OCI-LY1 (cell line): Measurements from ENCODE around the gene SNTG2.

Experiments
- H2AFZ ChIP-seq: fragments of 200-600 bp; sonication (generic), shearing (Covaris generic); 2 replicates; pipeline ENCODE4 v1.6.0; 2014; ENCODE audit warnings: antibody characterized with exemption, mild to moderate bottlenecking, low read length
- H3F3A ChIP-seq: fragments of 200-600 bp; sonication (generic), shearing (Covaris generic); 2 replicates; pipeline ENCODE4 v1.6.0; 2014; ENCODE audit warnings: mild to moderate bottlenecking, antibody characterized with exemption, low read length, moderate library complexity; ENCODE audit not compliant: insufficient read depth
- H3K27ac ChIP-seq: fragments of 200-600 bp; sonication (generic); 2 replicates; pipeline ENCODE4 v1.5.1; 2014; ENCODE audit warnings: low read length, mixed run types, mild to moderate bottlenecking, low read depth; ENCODE audit not compliant: poor library complexity, severe bottlenecking
- H3K27me3 ChIP-seq: fragments of 200-600 bp; sonication (generic); 2 replicates; pipeline ENCODE4 v1.6.0; 2014; ENCODE audit warnings: antibody characterized with exemption, mild to moderate bottlenecking, low read length, moderate library complexity; ENCODE audit not compliant: insufficient read depth
- H3K36me3 ChIP-seq: fragments of 200-600 bp; sonication (generic); 2 replicates; pipeline ENCODE4 v1.6.1; 2014; ENCODE audit warnings: mild to moderate bottlenecking, antibody characterized with exemption, low read length, moderate library complexity, mixed read lengths; ENCODE audit not compliant: insufficient read depth
- H3K4me1 ChIP-seq: fragments of 200-600 bp; sonication (generic); 2 replicates; pipeline ENCODE4 v1.5.1; 2014; ENCODE audit warnings: mild to moderate bottlenecking, low read length, moderate library complexity; ENCODE audit not compliant: insufficient read depth, severe bottlenecking
- H3K4me2 ChIP-seq: fragments of 200-600 bp; sonication (generic), shearing (Covaris generic); 2 replicates; pipeline ENCODE4 v1.6.1; 2014; ENCODE audit warnings: low read length
- H3K4me3 ChIP-seq: fragments of 200-600 bp; sonication (generic); 2 replicates; pipeline ENCODE4 v1.5.1; 2014; ENCODE audit warnings: low read length, low read depth, mild to moderate bottlenecking, mixed read lengths; ENCODE audit not compliant: poor library complexity, severe bottlenecking
- H3K79me2 ChIP-seq: fragments of 200-600 bp; shearing (Covaris generic); 2 replicates; pipeline ENCODE4 v1.6.1; 2016; ENCODE audit warnings: mixed run types, low read length, mixed read lengths; ENCODE audit not compliant: insufficient read depth
- H3K9ac ChIP-seq: fragments of 200-600 bp; sonication (generic), shearing (Covaris generic); 2 replicates; pipeline ENCODE4 v1.6.1; 2014; ENCODE audit warnings: mild to moderate bottlenecking, low read length, mixed read lengths
- H3K9me2 ChIP-seq: fragments of 200-600 bp; sonication (generic), shearing (Covaris generic); 2 replicates; pipeline ENCODE4 v1.6.1; 2014; ENCODE audit warnings: low read depth, mild to moderate bottlenecking, low read length, mixed read lengths
- H3K9me3 ChIP-seq: fragments of 200-600 bp; shearing (Covaris generic); 2 replicates; pipeline ENCODE4 v1.6.1; 2014; ENCODE audit warnings: low read length, mixed read lengths
- H4K20me1 ChIP-seq: fragments of 200-600 bp; sonication (generic), shearing (Covaris generic); 2 replicates; pipeline ENCODE4 v1.6.0; 2016; ENCODE audit warnings: mild to moderate bottlenecking, low read length; ENCODE audit not compliant: insufficient read depth
- EZH2 ChIP-seq: fragments of 200-600 bp; sonication (generic), shearing (Covaris generic); IDR thresholded peaks from 2 replicates; pipeline ENCODE4 v1.8.0; 2017; ENCODE audit warnings: borderline replicate concordance, mixed run types, mild to moderate bottlenecking, antibody characterized with exemption, low read length, moderate library complexity, mixed read lengths
- TF ChIP-seq, protein P1 (sequence below): fragments of 200-600 bp; sonication (generic), shearing (Covaris generic); IDR thresholded peaks from 2 replicates; pipeline ENCODE4 v1.5.1; 2017; ENCODE audit warnings: mild to moderate bottlenecking, antibody characterized with exemption, low read length, moderate library complexity, mixed read lengths

SNTG2 gene

DNA sequence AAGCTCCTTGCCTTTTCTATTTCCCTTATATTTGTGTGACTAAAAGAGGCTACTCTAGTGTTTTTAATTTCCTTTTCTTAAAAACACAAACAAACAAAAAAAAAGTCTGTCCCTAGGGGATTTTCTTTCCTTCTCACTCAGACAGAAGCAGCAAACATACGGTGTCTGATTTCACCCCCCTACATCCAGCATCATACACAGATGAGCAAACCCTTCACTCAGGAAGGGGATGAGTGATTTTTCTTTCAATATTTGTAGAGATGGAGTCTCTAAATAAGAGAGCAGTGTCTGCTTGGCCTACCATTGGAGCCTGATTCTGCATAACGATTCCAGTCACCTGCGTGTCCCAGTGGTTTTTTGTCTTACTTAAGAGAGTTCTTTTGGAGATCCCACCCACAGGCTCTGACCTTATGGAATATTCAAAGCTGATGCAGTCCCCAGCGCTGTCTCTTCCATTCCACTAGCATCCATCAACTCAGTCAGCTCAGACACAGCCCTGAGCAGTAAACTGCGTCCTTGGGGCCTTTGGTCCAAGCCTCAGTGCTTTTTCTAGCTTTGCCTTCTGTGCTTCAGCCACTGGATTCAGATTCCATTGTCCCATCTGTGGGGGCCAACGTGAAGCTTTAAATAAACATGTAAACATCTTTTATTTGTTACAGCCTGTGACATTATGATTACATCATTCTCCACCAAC is 410.1 kb downstream of the SNTG2 start:
- H3K9me3 ChIP-seq = no peaks in the 10 kb centered on the region
- H3K4me2 ChIP-seq = no peak overlapping the region
- H3K4me1 ChIP-seq = no peaks in the 10 kb centered on the region
- H3K79me2 ChIP-seq = no peaks in the 10 kb centered on the region
- no peak overlapping the region for H2AFZ ChIP-seq
- no peaks in the 10 kb centered on the region for H3K9me2 ChIP-seq
- no peak overlapping the region for H3K27ac ChIP-seq
- H3K36me3 ChIP-seq = no peaks in the 10 kb centered on the region
- no peak overlapping the region for H3K9ac ChIP-seq
- H3K4me3 ChIP-seq = no peak overlapping the region
- H3K27me3 ChIP-seq = no peaks in the 10 kb centered on the region
- H3F3A ChIP-seq = no peaks in the 10 kb centered on the region
- TF ChIP-seq EZH2 = no peak
- TF ChIP-seq, protein P1, sequence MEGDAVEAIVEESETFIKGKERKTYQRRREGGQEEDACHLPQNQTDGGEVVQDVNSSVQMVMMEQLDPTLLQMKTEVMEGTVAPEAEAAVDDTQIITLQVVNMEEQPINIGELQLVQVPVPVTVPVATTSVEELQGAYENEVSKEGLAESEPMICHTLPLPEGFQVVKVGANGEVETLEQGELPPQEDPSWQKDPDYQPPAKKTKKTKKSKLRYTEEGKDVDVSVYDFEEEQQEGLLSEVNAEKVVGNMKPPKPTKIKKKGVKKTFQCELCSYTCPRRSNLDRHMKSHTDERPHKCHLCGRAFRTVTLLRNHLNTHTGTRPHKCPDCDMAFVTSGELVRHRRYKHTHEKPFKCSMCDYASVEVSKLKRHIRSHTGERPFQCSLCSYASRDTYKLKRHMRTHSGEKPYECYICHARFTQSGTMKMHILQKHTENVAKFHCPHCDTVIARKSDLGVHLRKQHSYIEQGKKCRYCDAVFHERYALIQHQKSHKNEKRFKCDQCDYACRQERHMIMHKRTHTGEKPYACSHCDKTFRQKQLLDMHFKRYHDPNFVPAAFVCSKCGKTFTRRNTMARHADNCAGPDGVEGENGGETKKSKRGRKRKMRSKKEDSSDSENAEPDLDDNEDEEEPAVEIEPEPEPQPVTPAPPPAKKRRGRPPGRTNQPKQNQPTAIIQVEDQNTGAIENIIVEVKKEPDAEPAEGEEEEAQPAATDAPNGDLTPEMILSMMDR = no peak
- no peaks in the 10 kb centered on the region for H4K20me1 ChIP-seq

DNA sequence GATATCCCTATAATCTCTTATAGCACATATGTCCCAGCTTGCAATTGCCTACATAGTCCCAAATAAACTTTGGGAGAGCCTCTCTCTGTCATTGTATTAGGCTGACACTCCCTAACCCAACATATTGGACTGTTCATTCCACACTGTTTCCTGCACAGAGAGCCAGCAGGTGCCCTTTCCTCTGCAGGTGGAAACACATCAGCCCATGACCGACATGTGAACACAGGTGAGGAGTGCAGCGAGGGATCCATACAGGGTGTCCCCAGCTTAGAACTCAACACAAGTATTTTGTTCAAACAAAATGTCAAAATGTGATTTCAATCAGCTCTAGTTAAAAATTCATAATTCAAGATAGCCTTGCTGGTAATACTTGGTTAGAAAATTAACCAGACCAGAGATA is 412.7 kb downstream of the SNTG2 start:
- peaks cover 3% of the 10 kb centered on the region; the same call in 1 of the 2 replicates for H3K27me3 ChIP-seq
- no peak overlapping the region for H2AFZ ChIP-seq
- TF ChIP-seq EZH2 = no peak
- TF ChIP-seq, protein P1 = no peak
- H3K79me2 ChIP-seq = no peaks in the 10 kb centered on the region
- no peak overlapping the region for H3K4me2 ChIP-seq
- no peaks in the 10 kb centered on the region for H3K4me1 ChIP-seq
- no peaks in the 10 kb centered on the region for H3F3A ChIP-seq
- no peaks in the 10 kb centered on the region for H3K36me3 ChIP-seq
- H4K20me1 ChIP-seq = no peaks in the 10 kb centered on the region
- no peak overlapping the region for H3K27ac ChIP-seq
- no peak overlapping the region for H3K4me3 ChIP-seq
- no peaks in the 10 kb centered on the region for H3K9me2 ChIP-seq
- H3K9me3 ChIP-seq = no peaks in the 10 kb centered on the region
- H3K9ac ChIP-seq = no peak overlapping the region

GRCh38 chr2:1366546-1367134 is 416.0 kb downstream of the SNTG2 start:
- Histone ChIP-seq H3K27me3 (peaks cover 3% of the 10 kb centered on the region; the same call in 1 of the 2 replicates), H3K9me3 (no peaks in the 10 kb centered on the region), H3K36me3 (no peaks in the 10 kb centered on the region), H3K27ac (no peak overlapping the region), H3K4me2 (no peak overlapping the region), H2AFZ (no peak overlapping the region), H3K9ac (no peak overlapping the region), H4K20me1 (no peaks in the 10 kb centered on the region), H3K9me2 (no peaks in the 10 kb centered on the region), H3K4me1 (no peaks in the 10 kb centered on the region), H3F3A (no peaks in the 10 kb centered on the region), H3K4me3 (no peak overlapping the region), H3K79me2 (no peaks in the 10 kb centered on the region)
- TF ChIP-seq, protein P1 = no peak
- TF ChIP-seq EZH2 = no peak
